GM15510 (cell line): ENCODE results near the gene NACA2.

Experiments used
- POLR2A ChIP-seq: IDR thresholded peaks from 3 replicates; pipeline ENCODE4 v1.6.1; 2011; ENCODE audit warnings: borderline replicate concordance; ENCODE audit not compliant: insufficient read length; ENCODE audit errors: extremely low read depth

Gene NACA2

GRCh38 chr17:61570118-61570517 lies 20.9 kb downstream of the NACA2 start:
- no peak for TF ChIP-seq POLR2A

GRCh38 chr17:61568219-61569072 lies 22.6 kb downstream of the NACA2 start:
- no peak for TF ChIP-seq POLR2A

- TF ChIP-seq POLR2A: no peak
Measured at GRCh38 chr17:61567045-61567802, 23.8 kb downstream of the NACA2 start.

GRCh38 chr17:61565213-61565612 lies 25.8 kb downstream of the NACA2 start:
- TF ChIP-seq POLR2A: no peak

GRCh38 chr17:61562287-61562686 lies 28.7 kb downstream of the NACA2 start:
- TF ChIP-seq POLR2A: no peak

- no peak for TF ChIP-seq POLR2A
Measured at GRCh38 chr17:61561354-61561753, 29.7 kb downstream of the NACA2 start.

- no peak for TF ChIP-seq POLR2A
Measured at GRCh38 chr17:61560071-61560470, 30.9 kb downstream of the NACA2 start.

GRCh38 chr17:61556224-61557188 lies 34.5 kb downstream of the NACA2 start:
- TF ChIP-seq POLR2A: no peak

- TF ChIP-seq POLR2A: no peak
Measured at GRCh38 chr17:61555127-61555566, 35.9 kb downstream of the NACA2 start.

GRCh38 chr17:61554209-61554608 lies 36.8 kb downstream of the NACA2 start:
- no peak for TF ChIP-seq POLR2A

GRCh38 chr17:61551255-61551742 lies 39.7 kb downstream of the NACA2 start:
- TF ChIP-seq POLR2A: no peak

GRCh38 chr17:61547113-61547512 lies 43.9 kb downstream of the NACA2 start:
- TF ChIP-seq POLR2A: no peak

GRCh38 chr17:61545335-61545938 lies 45.6 kb downstream of the NACA2 start:
- TF ChIP-seq POLR2A: no peak
